Thoracic aorta (tissue), 2 donors: Measurements from ENCODE around the gene SAMD13. TPM values are rescaled to one million over a fixed set of nuclear protein-coding genes. Genes with fewer than 3 reads are reported as not detected.

Experiments used
- ATAC-seq: fragments of 150-250 bp; one replicate; pipeline ENCODE4 v1.8.0; 2017; ENCODE audit warnings: low read depth; ENCODE audit not compliant: insufficient number of reproducible peaks, low FRiP score
- DNase-seq: peaks from one replicate; pipeline ENCODE4 v3.0.0-alpha.2; 2020; ENCODE audit warnings: low spot score
- H3K27ac ChIP-seq, 2 donors: fragments of 200-600 bp; sonication (generic); 1 replicate in 1 of 2; 2 replicates in 1 of 2; pipeline ENCODE4 v1.5.1; 2016; ENCODE audit warnings: mild to moderate bottlenecking in 2 of 2, moderate library complexity in 2 of 2
- H3K27me3 ChIP-seq: fragments of 200-600 bp; sonication (generic); replicated peaks from 2 replicates; pipeline ENCODE4 v1.6.0; 2016; ENCODE audit warnings: mild to moderate bottlenecking; ENCODE audit not compliant: insufficient read depth
- H3K36me3 ChIP-seq: fragments of 200-600 bp; sonication (generic); one replicate; pipeline ENCODE4 v1.5.1; 2016
- H3K4me1 ChIP-seq, 2 donors: fragments of 200-600 bp; sonication (generic); 1 replicate in 1 of 2; 2 replicates in 1 of 2; pipeline versions ENCODE4 v1.5.1 to v1.6.0; 2016; ENCODE audit warnings: low read depth in 2 of 2, mild to moderate bottlenecking in 1 of 2; ENCODE audit not compliant: control insufficient read depth in 1 of 2
- H3K4me3 ChIP-seq: fragments of 200-600 bp; sonication (generic); 2 replicates; pipeline ENCODE4 v1.5.1; 2016; ENCODE audit warnings: mild to moderate bottlenecking
- H3K9me3 ChIP-seq: fragments of 200-600 bp; sonication (generic); 2 replicates; pipeline ENCODE4 v1.5.1; 2016
- CTCF ChIP-seq: fragments of 200-600 bp; sonication (generic); IDR thresholded peaks from one replicate; pipeline ENCODE4 v1.5.1; 2019; ENCODE audit warnings: antibody characterized with exemption
- total RNA-seq, 2 donors: library from RNA; depleted of rRNA; stranded (reverse); fragments of >200 nt; gene quantifications; one replicate each; pipeline versions ENCODE4 v1.1.0 to v1.2.3, GENCODE V29; 2016

The SAMD13 gene
- total RNA-seq, 2 donors from 2014 or later, result 0.95 to 1.8 TPM

GRCh38 chr1:84361796-84362195 is 60.3 kb downstream of the SAMD13 start:
- TF ChIP-seq CTCF, result no peak
- Histone ChIP-seq H3K4me1 (peaks cover 5 to 30% of the 10 kb centered on the region in 2 donors), H3K27me3 (no peaks in the 10 kb centered on the region), H3K36me3 (no peaks in the 10 kb centered on the region), H3K9me3 (no peaks in the 10 kb centered on the region), H3K27ac (no peak overlapping the region), H3K4me3 (no peak overlapping the region)
- no peak for ATAC-seq
- DNase-seq, result no peak

GRCh38 chr1:84363019-84363418 is 61.5 kb downstream of the SAMD13 start:
- TF ChIP-seq CTCF, result no peak
- no peak for DNase-seq
- H3K27me3 ChIP-seq, result no peaks in the 10 kb centered on the region
- no peak for ATAC-seq
- H3K36me3 ChIP-seq, result no peaks in the 10 kb centered on the region
- H3K27ac ChIP-seq, result peak overlapping the region in 1 of 2 donors; percentile 17
- no peaks in the 10 kb centered on the region for H3K9me3 ChIP-seq
- H3K4me3 ChIP-seq, result peak overlapping the region; percentile 18
- peaks cover 5 to 41% of the 10 kb centered on the region in 2 donors for H3K4me1 ChIP-seq

- DNase-seq, result no peak
- Histone ChIP-seq H3K27ac (peak overlapping the region in 1 of 2 donors; percentile 17), H3K4me3 (no peak overlapping the region), H3K4me1 (peaks cover 5 to 41% of the 10 kb centered on the region in 2 donors), H3K27me3 (no peaks in the 10 kb centered on the region), H3K9me3 (no peaks in the 10 kb centered on the region), H3K36me3 (no peaks in the 10 kb centered on the region)
- TF ChIP-seq CTCF, result no peak
- ATAC-seq, result no peak
These were observed 62.1 kb downstream of the SAMD13 start for GRCh38 chr1:84363622-84364021.

GRCh38 chr1:84365225-84366221 is 64.0 kb downstream of the SAMD13 start:
- ATAC-seq (no peak), DNase-seq (peak; percentile 19)
- H3K27ac ChIP-seq, result no peak overlapping the region
- H3K9me3 ChIP-seq, result no peaks in the 10 kb centered on the region
- no peak for TF ChIP-seq CTCF
- no peaks in the 10 kb centered on the region for H3K36me3 ChIP-seq
- H3K4me1 ChIP-seq, result peaks cover 5 to 41% of the 10 kb centered on the region in 2 donors
- no peak overlapping the region for H3K4me3 ChIP-seq
- H3K27me3 ChIP-seq, result no peaks in the 10 kb centered on the region

GRCh38 chr1:84366786-84367185 is 65.3 kb downstream of the SAMD13 start:
- Histone ChIP-seq H3K4me3 (no peak overlapping the region), H3K27ac (no peak overlapping the region), H3K9me3 (no peaks in the 10 kb centered on the region), H3K36me3 (no peaks in the 10 kb centered on the region), H3K27me3 (no peaks in the 10 kb centered on the region), H3K4me1 (peaks cover 5 to 41% of the 10 kb centered on the region in 2 donors)
- no peak for ATAC-seq
- no peak for DNase-seq
- TF ChIP-seq CTCF, result no peak
